WI38 (cell line): ENCODE measurements around the gene USP6.

Source experiments
- H3K4me3 ChIP-seq: 2 replicates; pipeline ENCODE4 v1.5.1; 2011; ENCODE audit warnings: low read depth, mild to moderate bottlenecking, control low read depth, low read length
- CTCF ChIP-seq: IDR thresholded peaks from 2 replicates; pipeline ENCODE4 v1.5.1; 2012; ENCODE audit warnings: low read depth, mild to moderate bottlenecking, control low read depth, low read length

The USP6 gene

GRCh38 chr17:5198472-5198871 is 82.6 kb downstream of the USP6 start:
- no peak for TF ChIP-seq CTCF
- H3K4me3 ChIP-seq = no peak overlapping the region

- TF ChIP-seq CTCF = no peak
- H3K4me3 ChIP-seq = no peak overlapping the region
Measured at GRCh38 chr17:5200360-5200759, 84.5 kb downstream of the USP6 start.

GRCh38 chr17:5201011-5201410 is 85.2 kb downstream of the USP6 start:
- no peak for TF ChIP-seq CTCF
- no peak overlapping the region for H3K4me3 ChIP-seq

- TF ChIP-seq CTCF = no peak
- no peak overlapping the region for H3K4me3 ChIP-seq
Measured at GRCh38 chr17:5203178-5203907, 87.5 kb downstream of the USP6 start.

- TF ChIP-seq CTCF = no peak
- no peak overlapping the region for H3K4me3 ChIP-seq
Measured at GRCh38 chr17:5203908-5204294, 88.1 kb downstream of the USP6 start.

- H3K4me3 ChIP-seq = no peak overlapping the region
- no peak for TF ChIP-seq CTCF
Measured at GRCh38 chr17:5209396-5209795, 93.6 kb downstream of the USP6 start.

- H3K4me3 ChIP-seq = no peak overlapping the region
- no peak for TF ChIP-seq CTCF
Measured at GRCh38 chr17:5210091-5210490, 94.3 kb downstream of the USP6 start.
